HG02938 (cell line): ENCODE results near the gene KATNB1.
"Not testable (repeated sequence)": the region's sequence is repeated elsewhere in the genome, so short reads cannot be mapped to it uniquely, and the experiment has no call there.

ENCODE experiments used
- ATAC-seq: cut with Tn5 transposase; IDR thresholded peaks from one replicate; pipeline ENCODE4 v1.9.1; 2021; ENCODE audit warnings: mild to moderate bottlenecking, moderate library complexity; ENCODE audit not compliant: unreplicated experiment

The KATNB1 gene

GRCh38 chr16:57766714-57767348 is 31.3 kb downstream of the KATNB1 start:
- ATAC-seq = no peak

GRCh38 chr16:57769541-57770145 is 34.1 kb downstream of the KATNB1 start:
- no peak for ATAC-seq

GRCh38 chr16:57770361-57770760 is 34.8 kb downstream of the KATNB1 start:
- ATAC-seq = no peak

GRCh38 chr16:57771141-57771785 is 35.7 kb downstream of the KATNB1 start:
- no peak for ATAC-seq

- ATAC-seq = no peak
Observed at GRCh38 chr16:57773019-57773418, 37.4 kb downstream of the KATNB1 start.

- ATAC-seq = no peak
Observed at GRCh38 chr16:57773655-57774295, 38.2 kb downstream of the KATNB1 start.

GRCh38 chr16:57774705-57775285 is 39.2 kb downstream of the KATNB1 start:
- no peak for ATAC-seq

GRCh38 chr16:57775661-57776469 is 40.3 kb downstream of the KATNB1 start:
- no peak for ATAC-seq

- ATAC-seq = no peak
Observed at GRCh38 chr16:57778658-57779057, 43.1 kb downstream of the KATNB1 start.

- ATAC-seq = not testable (repeated sequence)
Observed at GRCh38 chr16:57779836-57780235, 44.3 kb downstream of the KATNB1 start.

- ATAC-seq = no peak
Observed at GRCh38 chr16:57781349-57781740, 45.8 kb downstream of the KATNB1 start.

- ATAC-seq = no peak
Observed at GRCh38 chr16:57781741-57782606, 46.4 kb downstream of the KATNB1 start.

- not testable (repeated sequence) for ATAC-seq
Observed at GRCh38 chr16:57782607-57783055, 47.1 kb downstream of the KATNB1 start.

GRCh38 chr16:57783116-57783515 is 47.5 kb downstream of the KATNB1 start:
- no peak for ATAC-seq

GRCh38 chr16:57783883-57784282 is 48.3 kb downstream of the KATNB1 start:
- no peak for ATAC-seq

- ATAC-seq = no peak
Observed at GRCh38 chr16:57784334-57784733, 48.8 kb downstream of the KATNB1 start.

GRCh38 chr16:57785385-57785784 is 49.8 kb downstream of the KATNB1 start:
- ATAC-seq = no peak

GRCh38 chr16:57785924-57786323 is 50.4 kb downstream of the KATNB1 start:
- no peak for ATAC-seq

- ATAC-seq = no peak
Observed at GRCh38 chr16:57786632-57787518, 51.3 kb downstream of the KATNB1 start.
